ENCODE measurements around the gene ZFYVE27. TPM values are rescaled to one million over a fixed set of nuclear protein-coding genes. Genes with fewer than 3 reads are reported as not detected.

Gene ZFYVE27
- total RNA-seq, 1 donor = 22.0 TPM

GRCh38 chr10:97747573-97747972 is 10.6 kb downstream of the ZFYVE27 start:
- no peak for DNase-seq (ENCODE audit: low read depth)
- no peak for TF ChIP-seq CTCF (IDR thresholded peaks at IDR 0.05; ENCODE audit: insufficient read depth, low read depth, low read length)
- no peak overlapping the region for H3K4me3 ChIP-seq (ENCODE audit: low read depth, low read length)

DNA sequence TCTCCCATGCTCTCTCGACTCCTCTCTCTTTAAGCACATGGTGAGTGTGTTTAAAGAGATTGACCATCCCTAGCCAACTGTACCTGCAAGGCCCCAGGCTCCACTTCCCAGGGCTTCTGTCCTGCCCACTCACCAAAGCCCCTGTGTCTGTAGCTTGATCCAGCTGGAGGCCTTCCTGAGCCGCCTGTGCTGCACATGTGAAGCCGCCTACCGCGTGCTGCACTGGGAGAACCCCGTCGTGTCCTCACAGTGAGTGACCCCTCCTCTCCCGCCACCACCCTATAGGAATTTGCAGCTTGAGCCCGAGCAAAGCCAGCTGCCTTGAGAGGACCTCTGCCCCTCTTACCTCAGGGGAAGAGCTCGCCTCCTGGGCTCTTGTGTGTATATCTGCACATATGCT is 11.2 kb downstream of the ZFYVE27 start:
- no peak for TF ChIP-seq CTCF (IDR thresholded peaks at IDR 0.05; ENCODE audit: insufficient read depth, low read depth, low read length)
- H3K4me3 ChIP-seq (ENCODE audit: low read depth, low read length) = no peak overlapping the region
- no peak for DNase-seq (ENCODE audit: low read depth)

GRCh38 chr10:97752956-97753355 is 16.0 kb downstream of the ZFYVE27 start:
- no peak for DNase-seq (ENCODE audit: low read depth)
- no peak overlapping the region for H3K4me3 ChIP-seq (ENCODE audit: low read depth, low read length)
- TF ChIP-seq CTCF (IDR thresholded peaks at IDR 0.05; ENCODE audit: insufficient read depth, low read depth, low read length) = no peak

DNA sequence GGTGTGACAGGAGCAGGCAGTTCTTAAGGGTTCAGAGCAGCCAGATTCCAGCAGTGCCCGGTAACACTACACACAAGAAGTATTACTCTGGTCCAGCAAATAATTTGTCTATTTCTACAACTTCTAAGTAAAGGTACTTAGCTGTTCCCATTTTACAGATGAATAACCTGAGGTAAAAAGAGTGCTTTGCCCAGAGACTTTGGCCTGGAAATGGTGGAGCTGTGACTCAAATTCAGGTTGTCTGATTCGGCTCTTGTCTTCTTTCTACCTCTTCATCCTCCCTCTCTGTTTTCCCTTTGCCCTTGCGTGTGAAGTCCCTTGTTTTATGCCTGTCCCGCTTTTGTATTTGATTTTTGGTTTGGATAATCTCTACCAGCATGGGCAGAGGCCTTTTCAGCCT is 17.8 kb downstream of the ZFYVE27 start:
- no peak for DNase-seq (ENCODE audit: low read depth)

DNA sequence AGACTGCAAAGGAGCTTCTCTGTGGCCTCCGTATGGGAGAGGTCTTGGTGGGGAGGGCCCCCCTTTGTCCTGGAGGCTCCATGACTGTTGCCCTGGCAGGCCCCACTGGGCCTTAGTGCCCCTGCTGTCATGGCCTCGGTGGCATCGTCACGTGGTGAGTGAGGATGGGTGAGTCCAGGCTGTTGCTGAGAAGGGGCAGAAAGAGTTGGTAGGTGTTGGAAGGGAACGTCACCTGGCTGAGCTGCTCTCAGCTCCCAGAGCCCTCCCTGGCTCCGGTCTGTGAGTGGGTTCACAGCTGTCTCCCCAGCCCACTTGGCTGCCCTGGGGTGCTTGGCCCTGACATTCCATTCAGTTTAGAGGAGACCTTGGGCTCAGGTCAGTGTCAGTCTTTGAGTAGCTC is 18.8 kb downstream of the ZFYVE27 start:
- no peak for TF ChIP-seq CTCF (IDR thresholded peaks at IDR 0.05; ENCODE audit: insufficient read depth, low read depth, low read length)
- no peak for DNase-seq (ENCODE audit: low read depth)
- no peak overlapping the region for H3K4me3 ChIP-seq (ENCODE audit: low read depth, low read length)

More for the DNA sequence above, 17.8 kb downstream of the ZFYVE27 start:
- H3K4me3 ChIP-seq (ENCODE audit: low read depth, low read length) = no peak overlapping the region
- TF ChIP-seq CTCF (IDR thresholded peaks at IDR 0.05; ENCODE audit: insufficient read depth, low read depth, low read length) = no peak

DNA sequence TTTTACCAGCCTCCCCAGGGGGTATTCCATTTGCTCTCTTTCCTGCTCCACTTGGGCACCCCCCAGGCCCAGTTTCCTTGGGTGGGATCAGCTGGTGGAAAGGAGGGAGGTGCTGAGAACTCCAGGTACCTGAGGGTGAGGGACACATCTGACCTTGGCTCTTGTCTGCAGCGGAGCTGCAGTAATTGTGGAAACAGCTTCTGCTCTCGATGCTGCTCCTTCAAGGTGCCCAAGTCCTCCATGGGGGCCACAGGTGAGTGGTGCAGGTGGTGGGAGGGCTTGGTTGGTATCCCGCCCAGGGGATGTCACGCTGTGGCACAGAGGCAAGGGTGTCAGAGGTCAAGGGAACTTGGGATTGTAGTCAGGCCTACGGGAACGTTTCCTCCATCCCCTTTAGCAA is 20.5 kb downstream of the ZFYVE27 start:
- H3K4me3 ChIP-seq (ENCODE audit: low read depth, low read length) = no peak overlapping the region
- no peak for DNase-seq (ENCODE audit: low read depth)
- no peak for TF ChIP-seq CTCF (IDR thresholded peaks at IDR 0.05; ENCODE audit: insufficient read depth, low read depth, low read length)

- TF ChIP-seq CTCF (IDR thresholded peaks at IDR 0.05; ENCODE audit: insufficient read depth, low read depth, low read length) = peak; percentile 94
- peak; percentile 64 for DNase-seq (ENCODE audit: low read depth)
- H3K4me3 ChIP-seq (ENCODE audit: low read depth, low read length) = no peak overlapping the region
Observed at GRCh38 chr10:97759158-97759887, 22.4 kb downstream of the ZFYVE27 start.
